HG03469 (cell line): ENCODE measurements around the gene GRK3.

Experiments used
- ATAC-seq: cut with Tn5 transposase; IDR thresholded peaks from one replicate; pipeline ENCODE4 v1.9.1; 2021; ENCODE audit warnings: mild to moderate bottlenecking, moderate library complexity, moderate number of reproducible peaks; ENCODE audit not compliant: unreplicated experiment

The GRK3 gene

DNA sequence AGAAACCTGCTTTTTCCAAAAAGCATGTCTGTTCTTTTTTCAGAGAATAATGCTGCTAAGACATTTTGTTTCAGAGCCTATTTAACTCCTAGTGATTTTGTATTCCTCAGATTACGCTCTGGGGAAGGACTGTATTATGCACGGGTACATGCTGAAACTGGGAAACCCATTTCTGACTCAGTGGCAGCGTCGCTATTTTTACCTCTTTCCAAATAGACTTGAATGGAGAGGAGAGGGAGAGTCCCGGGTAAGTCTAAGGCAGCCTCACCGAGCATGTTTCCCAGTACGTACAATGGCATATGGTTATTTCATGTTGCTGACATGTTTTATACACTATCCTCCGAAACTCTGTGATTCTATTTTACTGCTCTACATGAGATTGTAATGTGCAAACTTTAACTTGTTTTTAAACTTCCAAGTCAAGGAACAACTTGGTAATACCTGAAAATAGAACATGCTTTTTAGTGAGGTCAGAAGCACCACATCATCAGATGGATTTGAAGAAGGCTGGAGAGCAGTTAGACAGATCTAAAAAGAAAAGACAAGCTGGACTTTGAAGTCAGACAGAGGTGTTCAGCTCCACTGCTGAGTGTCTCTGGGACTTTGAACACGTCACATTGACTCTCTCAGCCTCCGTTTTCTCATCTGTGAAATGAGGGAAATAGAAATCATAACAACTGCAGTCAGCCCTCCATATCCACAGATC, 153.8 kb downstream of the GRK3 start:
- ATAC-seq = no peak

DNA sequence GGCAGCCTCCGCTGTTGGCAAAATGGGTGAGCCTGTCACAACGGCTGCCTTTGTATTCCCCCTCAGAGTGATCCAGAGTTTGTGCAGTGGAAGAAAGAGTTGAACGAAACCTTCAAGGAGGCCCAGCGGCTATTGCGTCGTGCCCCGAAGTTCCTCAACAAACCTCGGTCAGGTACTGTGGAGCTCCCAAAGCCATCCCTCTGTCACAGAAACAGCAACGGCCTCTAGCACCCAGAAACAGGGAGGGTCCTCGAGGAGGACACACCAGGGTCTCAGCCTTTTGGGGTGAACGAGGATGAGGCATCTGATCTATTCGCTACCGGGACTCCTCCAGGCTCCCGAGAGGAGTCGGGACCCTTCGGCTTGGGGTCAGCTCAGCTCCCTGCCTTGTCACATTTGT, 157.7 kb downstream of the GRK3 start:
- no peak for ATAC-seq

DNA sequence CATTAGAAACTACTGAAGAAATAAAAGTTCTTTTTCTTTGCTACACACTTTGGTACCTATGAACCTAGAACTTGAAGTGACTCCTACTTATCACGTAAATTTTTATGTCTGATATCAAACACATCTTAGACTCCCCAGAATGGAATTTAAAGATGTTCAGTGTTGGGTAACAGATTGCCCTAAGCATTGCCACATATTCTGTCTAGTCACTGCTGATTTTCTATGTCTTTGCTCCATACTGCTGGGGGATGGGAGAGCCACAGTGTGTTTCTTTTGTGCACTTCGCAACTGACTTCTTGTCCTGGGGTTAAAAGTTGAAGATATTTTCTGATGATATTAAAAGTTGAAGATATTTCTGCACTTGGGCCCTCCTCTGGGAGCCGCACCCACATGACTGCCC, 158.2 kb downstream of the GRK3 start:
- no peak for ATAC-seq

DNA sequence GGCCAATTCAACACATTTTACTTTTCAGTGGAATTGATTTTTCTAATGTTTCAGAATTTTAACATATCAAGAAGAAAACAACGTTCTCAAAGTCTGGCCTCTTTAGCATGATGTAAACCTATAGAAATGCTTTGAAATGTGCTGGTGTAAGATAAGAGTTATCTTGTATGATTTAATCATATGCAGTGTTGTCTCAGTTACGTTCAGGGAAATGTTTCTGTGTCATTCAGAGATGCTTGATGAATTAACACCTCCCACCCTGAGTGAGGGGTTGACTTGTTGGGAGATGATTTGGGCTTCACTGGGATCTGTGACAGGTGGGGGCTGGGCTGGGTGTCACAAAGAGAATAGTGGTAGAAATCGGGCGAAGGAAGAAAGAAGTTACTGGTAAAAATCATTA, 161.8 kb downstream of the GRK3 start:
- no peak for ATAC-seq

DNA sequence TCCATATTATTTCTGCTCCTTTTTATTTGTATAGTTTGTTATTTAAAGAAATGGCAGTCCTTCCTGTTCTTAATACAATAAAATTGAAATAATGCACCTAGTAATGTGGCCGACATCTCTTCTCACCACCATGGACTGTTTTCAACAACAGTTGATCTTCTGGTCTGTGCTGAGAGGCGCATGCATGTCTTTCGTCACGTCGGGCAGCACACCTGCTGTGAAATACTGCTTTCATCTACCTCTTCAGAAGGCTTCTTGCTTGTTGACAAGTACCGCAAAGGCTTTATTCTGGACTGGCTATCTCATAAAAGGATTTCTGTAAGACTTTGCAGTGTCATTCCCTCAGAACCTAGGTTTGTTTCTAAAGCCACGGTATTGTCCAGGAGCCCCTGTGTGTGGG, 163.6 kb downstream of the GRK3 start:
- no peak for ATAC-seq

DNA sequence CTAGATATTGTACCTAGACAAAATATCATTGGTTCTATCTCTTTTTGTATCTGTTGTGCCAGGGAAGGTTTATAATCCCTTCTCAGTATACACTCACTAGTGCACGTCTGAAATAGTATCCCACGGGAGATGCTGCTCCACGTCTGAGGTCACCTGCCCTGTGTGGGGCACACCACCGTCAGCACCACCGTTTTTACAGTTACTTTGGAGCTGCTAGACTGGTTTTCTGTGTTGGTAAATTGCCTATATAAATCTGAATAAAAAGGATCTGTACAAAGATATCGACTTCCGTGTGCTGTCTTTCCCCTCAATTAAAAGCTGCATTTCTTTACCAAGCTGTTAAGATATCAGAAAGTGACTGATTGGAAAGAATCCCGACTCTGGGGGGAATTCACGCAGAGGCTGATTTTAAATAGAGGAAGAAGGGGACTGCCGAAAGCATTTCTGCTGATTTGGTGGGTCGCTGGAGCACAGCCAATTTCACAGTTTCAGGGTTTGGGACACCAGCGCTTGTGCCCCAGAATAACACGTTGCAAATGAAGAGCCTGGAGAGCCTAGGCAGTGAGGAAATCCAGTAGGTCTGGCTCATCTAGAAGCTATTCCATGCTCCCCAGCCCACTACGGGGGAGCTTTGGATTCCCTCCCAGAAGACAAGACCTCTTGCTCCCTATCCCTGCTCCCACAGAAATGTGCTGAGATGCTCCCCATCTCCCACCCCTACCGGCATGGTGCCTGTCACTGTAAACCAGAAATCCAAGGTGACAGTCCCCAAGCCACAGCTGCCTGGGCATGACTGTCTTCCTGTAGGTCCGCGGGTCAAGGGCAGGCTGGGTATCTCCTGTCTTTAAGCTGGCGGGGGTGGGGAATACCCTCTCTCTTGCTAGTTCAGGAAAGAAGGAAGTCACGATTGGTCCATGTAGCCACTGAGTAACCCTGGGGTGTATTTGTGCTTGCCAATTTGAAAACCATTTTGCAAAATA, 164.8 kb downstream of the GRK3 start:
- no peak for ATAC-seq

DNA sequence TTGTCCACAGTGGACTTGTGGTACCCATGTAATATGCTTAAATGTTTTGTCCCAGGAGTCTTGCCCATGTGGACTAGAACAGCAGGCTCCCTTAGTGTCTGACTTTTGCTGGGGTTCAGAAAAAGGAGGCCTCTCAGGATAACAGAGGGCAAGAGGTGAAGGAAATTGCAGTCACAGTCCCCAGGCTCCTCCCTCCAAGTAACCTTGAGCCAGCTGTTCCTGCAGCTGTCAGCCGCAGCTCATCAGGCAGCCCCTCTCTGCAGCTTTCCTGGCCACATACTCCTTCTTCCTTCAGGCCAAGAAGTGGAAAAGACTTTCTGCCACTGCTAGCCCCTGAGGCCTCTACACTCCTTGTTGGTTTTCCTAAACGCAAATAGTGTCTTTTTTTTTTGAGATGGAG, 171.2 kb downstream of the GRK3 start:
- no peak for ATAC-seq

DNA sequence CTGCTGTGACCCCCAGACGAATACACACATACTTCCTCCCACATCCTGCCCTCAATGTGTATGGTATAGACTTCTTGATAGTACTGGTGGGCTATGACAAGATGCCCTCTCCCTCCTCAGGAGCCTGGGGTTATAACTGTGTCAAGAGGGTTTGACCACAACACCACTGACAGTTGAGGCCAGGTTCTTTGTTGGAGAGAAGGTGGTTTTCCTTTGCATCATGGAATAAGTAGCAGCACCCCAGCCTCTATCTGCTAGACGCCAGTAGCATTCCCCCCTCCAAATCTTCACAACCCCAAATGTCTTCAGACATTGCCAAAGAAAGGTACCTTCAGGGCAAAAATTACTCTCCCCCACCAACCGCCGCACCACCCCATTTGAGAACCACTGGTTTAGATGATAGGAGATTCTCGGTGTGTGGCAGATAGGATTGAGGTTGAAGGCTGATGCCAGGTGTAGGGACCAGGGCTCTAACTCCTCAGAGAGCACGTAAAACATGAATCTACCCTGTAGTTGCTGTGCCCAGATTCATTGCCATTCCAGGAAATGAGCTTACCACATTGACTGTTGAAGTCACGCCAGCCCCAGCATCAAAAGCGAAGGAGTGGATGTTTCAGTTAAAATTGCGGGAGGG, 172.0 kb downstream of the GRK3 start:
- ATAC-seq = no peak

DNA sequence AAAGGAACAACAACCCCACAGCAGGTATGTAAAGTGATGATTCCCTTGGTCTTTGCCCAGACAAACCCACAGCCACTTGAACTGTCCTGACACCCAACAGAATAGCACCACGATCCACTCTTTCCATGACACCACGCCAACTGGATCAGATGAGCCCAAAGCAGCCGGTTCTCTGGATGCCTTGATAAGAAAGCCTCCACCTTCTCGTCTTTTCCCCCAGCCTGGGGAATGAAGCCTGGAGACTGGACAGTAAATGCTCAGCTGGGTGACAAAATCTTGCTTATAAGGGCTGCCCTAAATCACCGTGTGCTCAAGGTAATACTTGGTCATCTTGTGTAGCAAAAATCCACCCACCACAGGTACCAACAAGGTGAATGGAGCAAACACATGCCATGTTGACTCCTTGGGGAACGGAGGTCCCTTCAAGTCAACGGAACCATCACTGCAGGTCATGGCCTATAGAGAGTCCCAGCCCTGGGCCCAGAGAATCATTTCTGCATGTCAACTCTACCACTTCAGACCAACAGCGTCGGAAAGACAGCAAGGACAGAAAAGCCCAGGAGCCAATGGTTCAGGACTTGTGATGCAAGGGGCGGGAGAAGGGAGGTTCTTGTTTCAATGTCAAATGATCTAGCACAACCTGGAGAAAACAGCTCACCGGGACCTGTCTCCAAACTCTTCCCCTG, 175.3 kb downstream of the GRK3 start:
- ATAC-seq = no peak

DNA sequence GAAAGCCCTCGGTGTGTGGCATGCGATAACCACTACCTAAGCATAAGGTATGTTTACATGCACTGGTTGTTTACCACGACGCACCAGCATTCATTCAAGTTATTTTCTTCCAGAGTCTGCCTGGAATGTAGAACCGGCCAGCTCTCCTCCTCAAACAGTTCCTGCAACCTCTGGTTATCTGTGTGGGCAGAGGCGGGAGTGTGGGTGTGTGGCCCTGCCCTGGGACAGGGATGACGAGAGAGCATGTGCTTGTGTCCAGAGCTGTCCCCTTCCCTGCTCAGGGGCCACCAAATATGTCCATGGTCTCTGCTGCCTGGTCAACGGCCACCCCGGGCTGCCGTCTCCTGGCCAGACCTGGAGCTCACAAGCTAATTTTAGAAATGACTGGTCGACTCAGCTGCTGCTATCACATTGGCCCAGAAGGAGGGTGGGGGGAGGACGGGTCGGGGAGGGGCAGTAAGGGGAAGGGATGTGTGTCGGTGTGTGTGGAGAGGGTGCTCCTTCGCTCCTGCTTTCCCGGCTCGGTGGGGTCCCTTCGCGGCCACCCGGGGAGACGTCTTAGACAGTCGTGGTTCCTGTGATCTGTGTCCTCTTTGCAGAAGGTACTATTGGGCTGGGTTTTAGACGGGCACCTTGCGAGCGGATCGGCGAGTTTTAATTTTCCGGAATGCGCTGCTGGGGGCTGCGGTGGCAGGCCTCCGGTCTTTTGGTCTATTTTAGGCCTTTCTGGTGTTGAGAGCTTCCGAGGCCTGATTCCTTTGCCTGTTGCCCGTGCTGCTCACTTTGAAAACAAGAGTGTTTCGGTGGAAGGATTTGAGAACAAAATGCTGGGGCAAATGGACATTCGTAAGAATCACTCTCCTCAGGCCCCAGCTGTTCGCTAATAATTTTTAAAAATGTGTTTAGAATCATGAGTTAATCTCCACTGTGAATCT, 177.5 kb downstream of the GRK3 start, which contains the start of gene MYO18B:
Gene MYO18B (plus strand): TSS at position 497 of the 935 bp plus-strand sequence. CDS start 18,905 bp downstream, outside the sequence.
- no peak for ATAC-seq

DNA sequence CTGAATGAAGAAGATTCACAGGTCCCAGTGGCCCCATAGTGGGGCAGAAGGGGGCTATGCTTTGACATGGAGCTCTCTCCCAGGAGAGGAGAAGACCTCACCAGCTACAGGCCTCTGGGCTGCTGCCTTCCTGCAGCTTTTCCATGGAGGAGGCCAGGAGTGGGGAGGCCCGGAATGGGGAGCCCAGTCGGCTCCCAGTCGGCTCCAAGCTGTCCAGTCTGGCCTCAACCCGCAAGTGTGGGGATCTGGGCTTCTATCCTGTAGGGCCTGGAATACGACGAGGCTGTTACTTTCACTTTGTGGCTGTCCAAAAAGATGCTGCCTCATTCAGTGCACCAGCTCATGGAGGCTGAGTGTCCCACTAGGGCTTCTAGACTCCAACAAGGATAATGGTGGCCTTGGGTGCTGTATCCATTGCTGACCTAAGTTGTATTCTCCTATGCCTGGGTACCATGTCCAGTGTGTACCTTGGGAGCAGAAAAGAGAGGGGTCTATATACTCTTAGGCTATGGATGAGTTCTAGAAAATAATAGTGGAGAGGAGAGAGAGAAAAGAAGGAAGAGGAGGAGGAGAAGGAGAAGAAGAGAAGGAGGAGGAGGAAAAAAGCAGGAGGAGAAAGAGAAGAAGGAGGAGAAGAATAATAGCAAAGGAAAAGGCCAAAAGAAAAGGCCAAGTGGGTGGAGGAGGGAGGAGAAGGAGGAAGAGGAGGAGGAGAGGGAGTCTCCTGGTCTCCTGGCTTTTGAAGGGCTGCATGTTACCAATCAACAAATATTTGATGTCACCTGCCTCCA, 178.6 kb downstream of the GRK3 start:
- ATAC-seq = no peak

DNA sequence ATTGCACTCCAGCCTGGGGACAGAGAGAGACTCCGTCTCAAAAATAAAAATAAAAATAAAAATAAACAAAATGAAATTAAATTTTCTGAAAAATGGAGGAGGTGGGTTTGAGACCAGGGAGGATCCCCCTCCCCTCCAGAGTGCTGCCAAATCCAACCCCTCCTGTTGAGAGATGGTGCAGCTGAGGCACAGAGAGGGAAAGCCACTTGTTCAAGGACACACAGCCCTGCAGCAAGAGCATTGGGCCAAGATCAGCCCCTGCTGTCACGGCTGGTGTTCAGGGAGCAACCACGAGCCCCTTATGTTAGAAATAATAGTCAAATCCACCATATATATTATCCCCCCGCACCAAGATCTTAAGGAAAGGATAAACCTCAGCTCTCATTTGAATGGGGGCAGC, 180.2 kb downstream of the GRK3 start:
- no peak for ATAC-seq

DNA sequence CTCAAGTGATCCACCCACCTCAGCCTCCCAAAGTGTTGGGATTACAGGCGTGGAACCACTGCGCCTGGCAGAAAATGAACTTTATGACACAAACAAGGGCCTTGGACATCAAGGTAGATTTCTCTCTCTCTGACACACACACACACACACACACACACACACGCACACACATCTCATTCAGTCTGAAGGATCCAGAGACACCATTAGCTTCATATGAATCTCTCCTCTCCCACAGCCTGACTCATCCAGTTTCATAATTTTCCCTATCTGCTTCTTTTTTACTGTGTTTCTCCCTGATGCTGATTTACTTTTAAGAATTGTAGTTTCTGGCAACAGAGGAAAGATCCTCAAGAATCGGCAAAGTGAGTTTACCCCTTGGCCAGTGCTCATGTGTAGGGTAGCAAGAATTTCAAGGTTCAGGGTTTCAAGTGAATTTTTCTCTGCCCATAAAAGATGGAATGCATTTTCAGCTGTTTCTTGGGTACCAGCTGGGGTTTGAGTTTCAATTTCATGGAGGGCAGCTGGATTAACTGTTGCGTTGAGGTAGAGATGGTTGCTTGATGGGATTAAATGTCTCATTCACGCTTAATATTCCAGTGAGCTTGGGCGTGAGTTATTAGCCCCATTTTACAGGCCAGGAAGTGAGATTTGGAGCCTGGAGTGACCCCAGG, 181.0 kb downstream of the GRK3 start:
- no peak for ATAC-seq

DNA sequence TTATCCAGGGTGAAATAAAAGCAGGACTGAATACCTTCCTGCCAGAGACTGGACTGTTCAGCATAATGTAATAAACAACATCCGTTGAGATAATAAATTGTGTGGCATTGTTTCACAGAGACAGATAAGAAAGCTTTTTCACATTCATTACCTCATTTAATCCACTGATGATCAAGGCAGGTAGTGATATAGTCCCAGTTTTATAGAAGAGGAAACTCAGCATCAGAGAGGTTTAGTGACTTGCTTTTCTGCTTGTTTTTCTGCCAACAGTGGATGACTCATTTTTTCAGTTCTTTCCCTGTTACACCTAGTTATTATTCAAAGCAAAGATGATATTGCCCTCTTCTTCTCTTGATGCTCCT, 181.5 kb downstream of the GRK3 start:
- ATAC-seq = no peak

DNA sequence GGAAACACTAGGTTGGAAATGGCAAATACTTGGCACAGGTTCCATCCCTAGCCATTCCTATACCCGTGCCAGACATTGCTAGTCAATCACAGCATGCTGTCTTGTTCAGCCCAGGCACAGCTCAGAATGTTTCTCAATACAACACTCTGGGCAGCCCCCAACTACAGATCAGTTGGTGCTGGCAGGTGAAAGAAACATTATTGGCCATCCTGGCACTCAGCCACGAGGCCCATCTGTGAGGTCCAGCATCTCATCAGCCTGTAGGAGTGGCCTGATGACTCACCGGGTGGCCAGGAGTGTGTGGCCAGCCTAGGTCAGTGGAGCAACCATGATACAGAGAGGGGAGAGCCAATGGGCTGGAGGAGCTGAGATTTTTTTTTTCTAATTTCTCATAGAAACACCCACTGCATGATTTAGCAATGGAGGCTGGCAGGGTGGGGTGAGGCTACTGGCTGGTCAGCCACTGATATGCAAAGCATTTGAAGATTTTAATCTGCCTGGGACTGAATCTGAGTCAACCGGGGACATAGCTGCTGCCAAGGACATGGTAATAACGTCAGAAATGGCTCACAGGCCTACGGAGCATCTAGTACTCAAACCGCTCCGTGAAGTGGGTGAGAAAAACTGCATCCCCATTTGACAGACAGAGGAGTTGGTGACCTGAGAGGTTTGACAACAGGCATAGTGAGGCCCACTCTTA, 182.9 kb downstream of the GRK3 start:
- ATAC-seq = no peak

DNA sequence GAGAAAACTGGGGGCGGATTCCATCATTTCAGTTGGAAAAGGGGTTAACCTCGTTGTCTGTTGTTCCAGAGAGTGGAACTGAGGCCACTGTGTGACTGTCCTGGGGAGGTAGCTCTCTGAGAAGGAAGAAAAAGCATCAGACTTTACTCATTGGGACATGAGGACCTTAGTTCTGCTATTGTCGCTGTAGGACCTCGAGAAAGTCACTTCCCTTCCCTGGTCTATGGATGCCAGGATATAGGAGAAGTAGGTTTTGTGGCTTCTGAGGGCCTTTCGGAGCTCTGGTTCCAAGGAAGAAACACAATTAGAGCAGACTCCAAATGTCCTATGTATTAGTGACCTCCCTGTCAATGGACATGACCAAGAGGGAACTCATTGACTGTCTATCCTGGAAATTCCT, 183.7 kb downstream of the GRK3 start:
- no peak for ATAC-seq

DNA sequence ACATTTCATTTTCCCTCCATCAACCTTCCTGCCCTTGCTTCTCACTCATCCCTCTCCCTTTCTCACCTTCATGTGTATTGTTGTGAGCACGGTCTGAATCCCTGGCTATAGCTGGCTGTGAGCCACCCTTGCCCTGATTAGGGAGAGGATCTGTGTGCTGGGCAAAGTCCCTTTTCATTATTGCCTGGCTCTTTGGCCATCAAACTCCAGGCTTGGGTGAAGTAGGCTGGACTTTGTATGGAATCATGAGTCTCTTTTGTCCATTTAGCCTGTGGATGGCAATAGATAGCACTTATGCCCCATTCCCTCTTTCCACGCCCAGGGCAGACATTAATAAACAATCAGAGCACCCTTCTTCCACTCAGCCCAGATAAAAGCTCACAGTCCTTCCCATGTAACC, 184.2 kb downstream of the GRK3 start:
- ATAC-seq = no peak
